ENCODE data around the gene CSMD2. TPM values are rescaled to one million over a fixed set of nuclear protein-coding genes. Genes with fewer than 3 reads are reported as not detected.

CSMD2 gene
- total and polyA plus RNA-seq, 2 donors from 2014 or later, result 0.47 TPM; not detected in 1

DNA sequence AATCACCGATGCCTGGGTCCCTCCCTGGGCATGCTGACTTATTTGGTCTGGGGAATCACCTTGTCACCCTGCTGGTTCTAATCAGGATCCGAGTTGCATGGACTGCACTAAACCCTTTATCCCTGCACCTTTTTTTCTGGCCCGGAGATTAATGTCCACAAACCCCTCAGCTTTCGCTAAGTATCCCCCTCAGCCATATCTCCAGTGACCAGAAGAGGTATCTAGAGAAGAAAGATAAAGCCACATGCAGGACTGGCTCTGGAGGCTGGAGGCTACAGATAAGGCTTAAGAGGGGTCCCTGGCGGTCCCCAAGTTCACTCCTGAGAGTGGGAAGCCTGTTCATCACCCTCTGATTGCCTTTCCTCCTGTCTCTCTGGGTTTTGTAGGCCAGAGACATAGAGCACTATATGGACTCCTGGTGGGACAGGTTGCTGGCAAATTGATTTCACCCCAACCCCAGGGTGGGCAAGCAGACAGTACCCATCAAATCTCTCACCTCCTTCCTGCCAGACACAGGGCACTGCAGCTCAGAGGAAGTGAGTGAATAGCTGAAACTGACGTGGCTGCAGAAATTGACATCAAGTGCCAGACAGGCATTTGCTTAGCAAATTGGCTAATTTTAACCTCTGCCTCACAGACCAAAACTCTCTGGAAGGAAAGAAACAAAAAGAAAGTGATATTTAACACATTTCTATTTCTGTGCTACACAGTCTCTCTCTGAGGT, 262.4 kb downstream of the CSMD2 start:
- Histone ChIP-seq H3K9ac (ENCODE audit: low read length in 3 of 3) (peak overlapping the region in 1 of 3 donors; percentile 36), H3K27me3 (ENCODE audit: control insufficient read depth, insufficient read depth, low read length) (no peaks in the 10 kb centered on the region), H3K36me3 (ENCODE audit: control insufficient read depth in 2 of 3, insufficient read depth in 3 of 3, low read length in 3 of 3) (no peaks in the 10 kb centered on the region), H3K4me3 (ENCODE audit: low read length in 3 of 3) (no peak overlapping the region), H3K4me1 (ENCODE audit: control insufficient read depth in 2 of 3, insufficient read depth in 2 of 3, low read depth in 1 of 3, low read length in 3 of 3) (peaks cover 2 to 23% (median 15%) of the 10 kb centered on the region in 3 donors), H3K9me3 (ENCODE audit: control insufficient read depth in 2 of 3, insufficient read depth in 1 of 3, low read length in 3 of 3) (no peaks in the 10 kb centered on the region), H3K27ac (ENCODE audit: low read depth in 2 of 2, low read length in 2 of 2) (peak overlapping the region; percentile 13 to 60)
- FAIRE-seq (no peak), DNase-seq (peak in 1 of 5 donors; percentile 6)
- TF ChIP-seq, protein P1, sequence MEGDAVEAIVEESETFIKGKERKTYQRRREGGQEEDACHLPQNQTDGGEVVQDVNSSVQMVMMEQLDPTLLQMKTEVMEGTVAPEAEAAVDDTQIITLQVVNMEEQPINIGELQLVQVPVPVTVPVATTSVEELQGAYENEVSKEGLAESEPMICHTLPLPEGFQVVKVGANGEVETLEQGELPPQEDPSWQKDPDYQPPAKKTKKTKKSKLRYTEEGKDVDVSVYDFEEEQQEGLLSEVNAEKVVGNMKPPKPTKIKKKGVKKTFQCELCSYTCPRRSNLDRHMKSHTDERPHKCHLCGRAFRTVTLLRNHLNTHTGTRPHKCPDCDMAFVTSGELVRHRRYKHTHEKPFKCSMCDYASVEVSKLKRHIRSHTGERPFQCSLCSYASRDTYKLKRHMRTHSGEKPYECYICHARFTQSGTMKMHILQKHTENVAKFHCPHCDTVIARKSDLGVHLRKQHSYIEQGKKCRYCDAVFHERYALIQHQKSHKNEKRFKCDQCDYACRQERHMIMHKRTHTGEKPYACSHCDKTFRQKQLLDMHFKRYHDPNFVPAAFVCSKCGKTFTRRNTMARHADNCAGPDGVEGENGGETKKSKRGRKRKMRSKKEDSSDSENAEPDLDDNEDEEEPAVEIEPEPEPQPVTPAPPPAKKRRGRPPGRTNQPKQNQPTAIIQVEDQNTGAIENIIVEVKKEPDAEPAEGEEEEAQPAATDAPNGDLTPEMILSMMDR (IDR thresholded peaks at IDR 0.05; ENCODE audit: borderline replicate concordance, extremely low read depth, insufficient read depth), result no peak
- intact Hi-C loops (cut with DNase I), result no loop called here

DNA sequence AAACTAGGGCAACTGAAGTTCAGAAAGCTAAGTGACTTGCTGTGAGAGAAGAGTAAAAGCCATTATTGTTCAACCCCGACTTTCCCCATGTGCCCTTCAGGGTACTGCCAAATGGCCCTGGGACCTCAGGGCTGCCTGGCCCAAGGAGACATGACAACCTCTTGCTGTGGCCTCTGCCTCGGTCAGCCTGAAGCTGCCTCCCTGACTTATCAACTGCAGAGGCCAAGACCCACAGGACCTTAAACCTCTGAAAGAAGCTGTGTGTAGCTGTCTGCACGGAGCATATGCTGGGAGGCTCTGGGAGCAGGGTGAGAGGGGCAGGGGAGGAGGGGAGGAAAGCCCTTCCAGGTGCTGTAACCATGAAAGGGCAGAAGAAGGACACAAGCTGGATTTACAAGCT, 265.3 kb downstream of the CSMD2 start:
- Histone ChIP-seq H3K27me3 (ENCODE audit: control insufficient read depth, insufficient read depth, low read length) (no peaks in the 10 kb centered on the region), H3K36me3 (ENCODE audit: control insufficient read depth in 2 of 3, insufficient read depth in 3 of 3, low read length in 3 of 3) (no peaks in the 10 kb centered on the region), H3K9ac (ENCODE audit: low read length in 3 of 3) (no peak overlapping the region), H3K9me3 (ENCODE audit: control insufficient read depth in 2 of 3, insufficient read depth in 1 of 3, low read length in 3 of 3) (no peaks in the 10 kb centered on the region), H3K27ac (ENCODE audit: low read depth in 2 of 2, low read length in 2 of 2) (no peak overlapping the region), H3K4me1 (ENCODE audit: control insufficient read depth in 2 of 3, insufficient read depth in 2 of 3, low read depth in 1 of 3, low read length in 3 of 3) (peaks cover 2 to 23% (median 15%) of the 10 kb centered on the region in 3 donors), H3K4me3 (ENCODE audit: low read length in 3 of 3) (no peak overlapping the region)
- intact Hi-C loops (cut with DNase I), result no loop called here
- FAIRE-seq (no peak), DNase-seq (no peak)
- TF ChIP-seq, protein P1 (IDR thresholded peaks at IDR 0.05; ENCODE audit: borderline replicate concordance, extremely low read depth, insufficient read depth), result no peak

DNA sequence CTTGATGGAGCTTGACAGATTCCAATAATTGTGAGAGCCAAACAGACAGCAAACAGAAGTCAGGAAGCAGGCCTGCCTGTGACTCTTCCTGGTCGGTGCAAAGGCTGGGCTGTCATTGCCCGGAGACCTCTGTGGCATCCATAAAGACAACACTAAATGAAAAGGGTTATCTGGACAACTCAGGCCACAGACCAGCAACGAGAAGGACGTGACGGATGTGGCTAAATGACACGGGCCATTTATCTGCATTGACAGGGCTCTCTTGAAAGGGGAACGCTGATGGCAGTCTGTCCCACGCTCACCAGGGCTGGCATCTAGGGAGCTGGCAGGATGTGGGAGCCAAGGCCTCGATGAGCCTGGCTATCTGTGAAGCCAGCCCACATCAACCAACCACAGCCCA, 266.1 kb downstream of the CSMD2 start:
- FAIRE-seq, result no peak
- intact Hi-C loops (cut with DNase I), result no loop called here

More for the DNA sequence above, 266.1 kb downstream of the CSMD2 start:
- Histone ChIP-seq H3K36me3 (ENCODE audit: control insufficient read depth in 2 of 3, insufficient read depth in 3 of 3, low read length in 3 of 3) (no peaks in the 10 kb centered on the region), H3K4me3 (ENCODE audit: low read length in 3 of 3) (no peak overlapping the region), H3K27ac (ENCODE audit: low read depth in 2 of 2, low read length in 2 of 2) (peak overlapping the region in 1 of 2 donors; percentile 8), H3K9me3 (ENCODE audit: control insufficient read depth in 2 of 3, insufficient read depth in 1 of 3, low read length in 3 of 3) (no peaks in the 10 kb centered on the region), H3K9ac (ENCODE audit: low read length in 3 of 3) (no peak overlapping the region), H3K27me3 (ENCODE audit: control insufficient read depth, insufficient read depth, low read length) (no peaks in the 10 kb centered on the region), H3K4me1 (ENCODE audit: control insufficient read depth in 2 of 3, insufficient read depth in 2 of 3, low read depth in 1 of 3, low read length in 3 of 3) (peaks cover 2 to 19% (median 15%) of the 10 kb centered on the region in 3 donors)
- TF ChIP-seq, protein P1 (IDR thresholded peaks at IDR 0.05; ENCODE audit: borderline replicate concordance, extremely low read depth, insufficient read depth), result no peak
- DNase-seq, result no peak

All from kidney (tissue), 14 donors.